ENCODE results near the gene ABCD2. TPM values are rescaled to one million over a fixed set of nuclear protein-coding genes. Genes with fewer than 3 reads are reported as not detected.

ABCD2 gene
- total RNA-seq, 1 experiment from 2014 or later: not detected

DNA sequence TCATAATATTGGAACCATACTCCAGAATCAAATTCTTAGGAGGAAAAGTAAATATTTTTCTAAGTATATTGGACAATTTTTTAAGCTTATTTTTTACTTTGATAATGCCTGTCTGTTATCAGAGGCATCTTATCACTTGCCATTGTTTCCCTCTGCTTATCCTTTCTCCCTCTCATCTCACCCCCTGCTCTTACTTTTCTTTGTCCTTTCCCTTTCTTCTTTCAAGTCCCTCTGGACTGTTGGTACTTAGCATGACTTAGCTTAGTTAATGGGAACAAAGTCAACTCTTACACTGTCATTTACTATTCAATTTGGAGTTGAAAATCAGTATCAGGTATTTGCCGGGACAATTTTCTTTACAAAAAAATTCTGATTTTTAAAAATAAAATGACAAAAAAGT is 45.2 kb downstream of the ABCD2 start:
- Histone ChIP-seq H3K9ac (ENCODE audit: extremely low read depth, insufficient read length, low read length) (no peak overlapping the region), H3K56ac (ENCODE audit: insufficient read length, low read depth, low read length) (no peak overlapping the region), H2BK15ac (ENCODE audit: low read depth, low read length) (no peak overlapping the region), H3K4ac (ENCODE audit: low read depth, low read length) (no peak overlapping the region), H3K27ac (ENCODE audit: insufficient read length, low read depth, low read length) (peak overlapping the region; percentile 32), H3K9me3 (ENCODE audit: control insufficient read depth, low read depth, low read length) (peaks cover 3% of the 10 kb centered on the region), H2BK12ac (ENCODE audit: insufficient read length, low read depth, low read length) (no peak overlapping the region), H3K23me2 (ENCODE audit: insufficient read length, low read depth, low read length, poor library complexity, severe bottlenecking) (no peaks in the 10 kb centered on the region), H2BK20ac (ENCODE audit: low read depth, low read length, poor library complexity, severe bottlenecking) (no peak overlapping the region), H2AK5ac (ENCODE audit: insufficient read length, low read length) (no peak overlapping the region), H3K4me2 (ENCODE audit: insufficient read depth, insufficient read length, low read length) (no peak overlapping the region), H3K14ac (ENCODE audit: insufficient read depth, low read length) (no peak overlapping the region), H4K91ac (ENCODE audit: insufficient read length, low read depth, low read length) (no peak overlapping the region), H4K8ac (replicated peaks; ENCODE audit: insufficient read length, low read depth, low read length) (no peak overlapping the region), H4K5ac (ENCODE audit: insufficient read length, low read depth, low read length) (no peak overlapping the region), H3K23ac (ENCODE audit: insufficient read length, low read depth, low read length) (no peak overlapping the region), H2AFZ (ENCODE audit: low read length) (no peak overlapping the region), H3K79me1 (ENCODE audit: insufficient read depth, low read depth, low read length, poor library complexity, severe bottlenecking) (no peaks in the 10 kb centered on the region), H3K79me2 (ENCODE audit: insufficient read depth, low read length) (no peaks in the 10 kb centered on the region), H3K18ac (ENCODE audit: insufficient read length, low read depth, low read length) (no peak overlapping the region), H2BK120ac (ENCODE audit: low read depth, low read length, poor library complexity, severe bottlenecking) (no peak overlapping the region), H4K20me1 (ENCODE audit: control insufficient read depth, insufficient read depth, insufficient read length) (no peaks in the 10 kb centered on the region), H3T11ph (ENCODE audit: low read length) (no peak overlapping the region), H2BK5ac (ENCODE audit: insufficient read length, low read length) (no peak overlapping the region), H3K27me3 (ENCODE audit: insufficient read depth, low read length) (no peaks in the 10 kb centered on the region), H3K4me1 (ENCODE audit: insufficient read depth, low read length) (peaks cover 2% of the 10 kb centered on the region; the same call in 1 of the 2 replicates)
- Mint-ChIP-seq H3K4me1 (peaks cover 23 to 29% of the 10 kb centered on the region in 2 experiments), H3K27me3 (ENCODE audit: low read depth) (no peaks in the 10 kb centered on the region), H3K36me3 (ENCODE audit: insufficient read depth in 1 of 3, low read depth in 3 of 3) (peaks cover 9 to 14% (median 9%) of the 10 kb centered on the region in 3 experiments; a peak in 6 of 7 replicates), H3K4me3 (no peak overlapping the region), H3K27ac (peak overlapping the region in 2 of 3 experiments; percentile 6 to 44; a peak in 3 of 7 replicates), H3K9me3 (peaks cover 12 to 14% of the 10 kb centered on the region in 2 experiments)
- no CpG with 5 or more reads among the region's 1 CpG for WGBS (ENCODE audit: extremely low coverage, insufficient read length, low lambda C conversion rate)
- DNase-seq: no peak
- TF ChIP-seq, protein P1, sequence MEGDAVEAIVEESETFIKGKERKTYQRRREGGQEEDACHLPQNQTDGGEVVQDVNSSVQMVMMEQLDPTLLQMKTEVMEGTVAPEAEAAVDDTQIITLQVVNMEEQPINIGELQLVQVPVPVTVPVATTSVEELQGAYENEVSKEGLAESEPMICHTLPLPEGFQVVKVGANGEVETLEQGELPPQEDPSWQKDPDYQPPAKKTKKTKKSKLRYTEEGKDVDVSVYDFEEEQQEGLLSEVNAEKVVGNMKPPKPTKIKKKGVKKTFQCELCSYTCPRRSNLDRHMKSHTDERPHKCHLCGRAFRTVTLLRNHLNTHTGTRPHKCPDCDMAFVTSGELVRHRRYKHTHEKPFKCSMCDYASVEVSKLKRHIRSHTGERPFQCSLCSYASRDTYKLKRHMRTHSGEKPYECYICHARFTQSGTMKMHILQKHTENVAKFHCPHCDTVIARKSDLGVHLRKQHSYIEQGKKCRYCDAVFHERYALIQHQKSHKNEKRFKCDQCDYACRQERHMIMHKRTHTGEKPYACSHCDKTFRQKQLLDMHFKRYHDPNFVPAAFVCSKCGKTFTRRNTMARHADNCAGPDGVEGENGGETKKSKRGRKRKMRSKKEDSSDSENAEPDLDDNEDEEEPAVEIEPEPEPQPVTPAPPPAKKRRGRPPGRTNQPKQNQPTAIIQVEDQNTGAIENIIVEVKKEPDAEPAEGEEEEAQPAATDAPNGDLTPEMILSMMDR (conservative IDR thresholded peaks at IDR 0.05): no peak

Measured in H9 (cell line).